Urinary bladder (tissue), 4 donors: ENCODE measurements around the gene OR5H14. TPM values are rescaled to one million over a fixed set of nuclear protein-coding genes. Genes with fewer than 3 reads are reported as not detected.
"Not testable (repeated sequence)": the region's sequence is repeated elsewhere in the genome, so short reads cannot be mapped to it uniquely, and the experiment has no call there.

Experiments
- DNase-seq: peaks from one replicate; pipeline ENCODE4 v3.0.0-alpha.2; 2015; ENCODE audit errors: extremely low spot score
- H3K27ac ChIP-seq: one replicate; pipeline ENCODE4 v1.5.1; 2013; ENCODE audit warnings: low read depth, mild to moderate bottlenecking, moderate library complexity
- H3K36me3 ChIP-seq: one replicate; pipeline ENCODE4 v1.6.1; 2013; ENCODE audit warnings: mild to moderate bottlenecking, moderate library complexity; ENCODE audit not compliant: insufficient read depth
- H3K4me1 ChIP-seq: one replicate; pipeline ENCODE4 v1.6.1; 2013; ENCODE audit warnings: mild to moderate bottlenecking, moderate library complexity; ENCODE audit not compliant: insufficient read depth
- H3K4me3 ChIP-seq: one replicate; pipeline ENCODE4 v1.5.1; 2013; ENCODE audit warnings: low read depth, low read length
- WGBS: extraction: QIAGEN DNeasy Blood & Tissue Kit; methylation state at CpG from one replicate; pipeline ENCODE4 v1.1.7; 2013; 5-methylcytosine and 5-hydroxymethylcytosine counted together
- polyA plus RNA-seq: library from polyadenylated mRNA; stranded (reverse); fragments of 200-250 nt; gene quantifications from one replicate; pipeline ENCODE4 v1.2.3, GENCODE V29; 2013
- total RNA-seq: library from RNA; depleted of rRNA; stranded (reverse); fragments of >200 nt; gene quantifications from one replicate; pipeline ENCODE4 v1.2.3, GENCODE V29; 2014
- donor health status: healthy with polysubstance abuse.
- donor health status: healthy.

Gene OR5H14
- total and polyA plus RNA-seq, 2 donors = not detected

GRCh38 chr3:98166396-98166795, 19.1 kb downstream of the OR5H14 start, which contains the start of gene OR5H15:
TSS of gene OR5H15 (plus strand) at chr3:98166696. CDS start at chr3:98168700, 2,004 bp downstream.
- WGBS = 96% methylated on average over 3 of the region's 3 CpGs
- DNase-seq = no peak
- Histone ChIP-seq H3K36me3 (no peaks in the 10 kb centered on the region), H3K27ac (no peak within 1 kb of the TSS), H3K4me1 (no peaks in the 10 kb centered on the region), H3K4me3 (no peak within 1 kb of the TSS)

GRCh38 chr3:98171071-98171470, 23.8 kb downstream of the OR5H14 start:
- no peaks in the 10 kb centered on the region for H3K4me1 ChIP-seq
- no peak for DNase-seq
- no peak overlapping the region for H3K4me3 ChIP-seq
- WGBS = 52% methylated on average over 1 of the region's 1 CpG
- no peak overlapping the region for H3K27ac ChIP-seq
- H3K36me3 ChIP-seq = no peaks in the 10 kb centered on the region

GRCh38 chr3:98172621-98173020, 25.3 kb downstream of the OR5H14 start:
- no peak overlapping the region for H3K4me3 ChIP-seq
- no peak overlapping the region for H3K27ac ChIP-seq
- no peaks in the 10 kb centered on the region for H3K36me3 ChIP-seq
- WGBS = 72% methylated on average over 7 of the region's 7 CpGs
- no peak for DNase-seq
- no peaks in the 10 kb centered on the region for H3K4me1 ChIP-seq

- no peak for DNase-seq
- H3K4me1 ChIP-seq = no peaks in the 10 kb centered on the region
- no peak overlapping the region for H3K27ac ChIP-seq
- H3K36me3 ChIP-seq = no peaks in the 10 kb centered on the region
- no peak overlapping the region for H3K4me3 ChIP-seq
- WGBS = 86% methylated on average over 3 of the region's 3 CpGs
Observed at GRCh38 chr3:98180319-98180890, 33.1 kb downstream of the OR5H14 start.

- H3K36me3 ChIP-seq = no peaks in the 10 kb centered on the region
- H3K27ac ChIP-seq = no peak overlapping the region
- DNase-seq = no peak
- H3K4me1 ChIP-seq = no peaks in the 10 kb centered on the region
- no peak overlapping the region for H3K4me3 ChIP-seq
Observed at GRCh38 chr3:98182196-98182595, 34.9 kb downstream of the OR5H14 start.

GRCh38 chr3:98185180-98185579, 37.9 kb downstream of the OR5H14 start:
- H3K27ac ChIP-seq = no peak overlapping the region
- H3K4me3 ChIP-seq = no peak overlapping the region
- no peaks in the 10 kb centered on the region for H3K4me1 ChIP-seq
- H3K36me3 ChIP-seq = no peaks in the 10 kb centered on the region
- no peak for DNase-seq

- no peak for DNase-seq
- Histone ChIP-seq H3K36me3 (no peaks in the 10 kb centered on the region), H3K4me3 (no peak overlapping the region), H3K27ac (no peak overlapping the region), H3K4me1 (no peaks in the 10 kb centered on the region)
- WGBS = 35% methylated on average over 3 of the region's 3 CpGs
Observed at GRCh38 chr3:98188545-98188944, 41.3 kb downstream of the OR5H14 start.

- H3K4me3 ChIP-seq, H3K36me3 ChIP-seq, H3K27ac ChIP-seq, DNase-seq, H3K4me1 ChIP-seq: not testable (repeated sequence)
Observed at GRCh38 chr3:98190911-98191310, 43.6 kb downstream of the OR5H14 start.

GRCh38 chr3:98196293-98196692, 49.0 kb downstream of the OR5H14 start:
- not testable (repeated sequence) for H3K27ac ChIP-seq, H3K4me3 ChIP-seq, DNase-seq, H3K36me3 ChIP-seq, H3K4me1 ChIP-seq
- WGBS = 69% methylated on average over 2 of the region's 2 CpGs

GRCh38 chr3:98199020-98199419, 51.7 kb downstream of the OR5H14 start:
- H3K27ac ChIP-seq = no peak overlapping the region
- H3K36me3 ChIP-seq = no peaks in the 10 kb centered on the region
- 69% methylated on average over 1 of the region's 1 CpG for WGBS
- DNase-seq = no peak
- H3K4me1 ChIP-seq = no peaks in the 10 kb centered on the region
- H3K4me3 ChIP-seq = no peak overlapping the region

Other genes with a start within 250 kb of the OR5H14 start
- gene RIOX2, start 175.0 kb upstream of the OR5H14 start, total RNA-seq = 44.7 TPM
- 15.0 TPM for gene RIOX2, start 175.0 kb upstream of the OR5H14 start, polyA plus RNA-seq
- gene GABRR3, start 112.2 kb upstream of the OR5H14 start, total RNA-seq = 0.11 TPM
- 0.01 TPM for gene GABRR3, start 112.2 kb upstream of the OR5H14 start, polyA plus RNA-seq
- not detected for gene OR5AC2, start 60.3 kb upstream of the OR5H14 start, total RNA-seq
- not detected for gene OR5AC2, start 60.3 kb upstream of the OR5H14 start, polyA plus RNA-seq
- gene OR5H1, start 16.8 kb upstream of the OR5H14 start, total RNA-seq = not detected
- gene OR5H1, start 16.8 kb upstream of the OR5H14 start, polyA plus RNA-seq = not detected
- not detected for gene OR5H15, start 19.2 kb downstream of the OR5H14 start, total RNA-seq
- not detected for gene OR5H15, start 19.2 kb downstream of the OR5H14 start, polyA plus RNA-seq
- not detected for gene OR5H6, start 116.8 kb downstream of the OR5H14 start, total RNA-seq
- gene OR5H6, start 116.8 kb downstream of the OR5H14 start, polyA plus RNA-seq = not detected
- gene OR5H2, start 135.0 kb downstream of the OR5H14 start, total RNA-seq = not detected
- gene OR5H2, start 135.0 kb downstream of the OR5H14 start, polyA plus RNA-seq = not detected
- gene OR5K4, start 206.4 kb downstream of the OR5H14 start, total RNA-seq = not detected
- not detected for gene OR5K4, start 206.4 kb downstream of the OR5H14 start, polyA plus RNA-seq
- gene OR5K3, start 243.2 kb downstream of the OR5H14 start, total RNA-seq = not detected
- not detected for gene OR5K3, start 243.2 kb downstream of the OR5H14 start, polyA plus RNA-seq